HEK293 (cell line): ENCODE measurements around the gene ZNF416.

Experiments used
- CTCF ChIA-PET: fragments of 350-600 bp; formaldehyde crosslinking; extraction: SDS; loops from one replicate; lab custom pipeline; 2021; ENCODE audit warnings: antibody characterized with exemption; lab: Yijun Ruan, JAX
- POLR2A ChIA-PET: fragments of 300-600 bp; formaldehyde crosslinking; extraction: SDS; loops from one replicate; lab custom pipeline; 2020; ENCODE audit warnings: antibody characterized with exemption, inconsistent platforms; lab: Yijun Ruan, JAX
- H3K27ac ChIP-seq: fragments of 200-500 bp; sonication (Bioruptor generic); 2 replicates; pipeline ENCODE4 v1.5.1; 2014; ENCODE audit warnings: low read depth, low read length, control low read depth, inconsistent platforms; ENCODE audit errors: extremely low read depth
- H3K36me3 ChIP-seq, 2 experiments: fragments of 200-500 bp in 1 of 2; sonication (Bioruptor generic) in 1 of 2; 1 replicate in 1 of 2; 2 replicates in 1 of 2; pipeline ENCODE4 v1.5.1; 2014 to 2017; ENCODE audit warnings: inconsistent platforms in 2 of 2, low read length in 2 of 2; ENCODE audit not compliant: control insufficient read depth in 2 of 2, insufficient read depth in 1 of 2
- H3K4me1 ChIP-seq: fragments of 200-500 bp; sonication (Bioruptor generic); 2 replicates; pipeline ENCODE4 v1.5.1; 2014; ENCODE audit warnings: mild to moderate bottlenecking, low read length, inconsistent platforms; ENCODE audit not compliant: control insufficient read depth, insufficient read depth
- H3K4me3 ChIP-seq: 2 replicates; pipeline ENCODE4 v1.5.1; 2011; ENCODE audit warnings: low read depth, mild to moderate bottlenecking, control low read depth, low read length, moderate library complexity
- H3K9me3 ChIP-seq: fragments of 200-500 bp; sonication (Bioruptor generic); 2 replicates; pipeline ENCODE4 v1.5.1; 2014; ENCODE audit warnings: low read depth, low read length, inconsistent platforms; ENCODE audit not compliant: control insufficient read depth, insufficient read depth
- ATF2 ChIP-seq: fragments of 450-650 bp; formaldehyde crosslinking; IDR thresholded peaks from 2 replicates; pipeline ENCODE4 v1.5.1; 2016; ENCODE audit warnings: missing biosample characterization, missing genetic modification characterization, low read depth
- KLF10 ChIP-seq: fragments of 450-650 bp; IDR thresholded peaks from 2 replicates; pipeline ENCODE4 v1.5.1; 2018; ENCODE audit warnings: missing biosample characterization, mild to moderate bottlenecking, missing genetic modification characterization
- SCRT1 ChIP-seq: fragments of 450-650 bp; formaldehyde crosslinking; IDR thresholded peaks from 2 replicates; pipeline ENCODE4 v1.5.1; 2016; ENCODE audit warnings: missing biosample characterization, missing genetic modification characterization, borderline replicate concordance
- SETDB1 ChIP-seq: IDR thresholded peaks from one replicate; pipeline ENCODE4 v1.6.1; 2017; ENCODE audit warnings: mild to moderate bottlenecking, low read length, moderate library complexity, mixed read lengths; ENCODE audit not compliant: insufficient read length
- ZNF114 ChIP-seq: fragments of 450-650 bp; formaldehyde crosslinking; IDR thresholded peaks from 2 replicates; pipeline ENCODE4 v1.5.0; 2017; ENCODE audit warnings: missing biosample characterization, missing genetic modification characterization
- ZNF140 ChIP-seq: fragments of 450-650 bp; formaldehyde crosslinking; IDR thresholded peaks from 2 replicates; pipeline ENCODE4 v1.5.1; 2016; ENCODE audit warnings: missing biosample characterization, missing genetic modification characterization
- ZNF184 ChIP-seq: fragments of 450-650 bp; IDR thresholded peaks from 2 replicates; pipeline ENCODE4 v1.5.1; 2018; ENCODE audit warnings: missing biosample characterization, mild to moderate bottlenecking, missing genetic modification characterization
- ZNF292 ChIP-seq: fragments of 450-650 bp; formaldehyde crosslinking; IDR thresholded peaks from 2 replicates; pipeline ENCODE4 v1.5.1; 2016; ENCODE audit warnings: low read depth, missing biosample characterization, missing genetic modification characterization, borderline replicate concordance
- ZNF341 ChIP-seq: fragments of 450-650 bp; formaldehyde crosslinking; IDR thresholded peaks from 2 replicates; pipeline ENCODE4; 2016; ENCODE audit warnings: low read depth, missing biosample characterization, missing genetic modification characterization
- ZNF416 ChIP-seq: fragments of 450-650 bp; formaldehyde crosslinking; IDR thresholded peaks from 2 replicates; pipeline ENCODE4 v1.5.1; 2016; ENCODE audit warnings: missing biosample characterization, missing genetic modification characterization
- ZNF521 ChIP-seq: fragments of 450-650 bp; formaldehyde crosslinking; IDR thresholded peaks from 2 replicates; pipeline ENCODE4 v1.5.1; 2017; ENCODE audit warnings: missing biosample characterization, mild to moderate bottlenecking, missing genetic modification characterization
- ZNF548 ChIP-seq: fragments of 450-650 bp; formaldehyde crosslinking; IDR thresholded peaks from 2 replicates; pipeline ENCODE4 v1.5.1; 2016; ENCODE audit warnings: missing biosample characterization, missing genetic modification characterization
- ZNF571 ChIP-seq: fragments of 450-650 bp; formaldehyde crosslinking; IDR thresholded peaks from 2 replicates; pipeline ENCODE4 v1.5.0; 2017; ENCODE audit warnings: missing biosample characterization, missing genetic modification characterization
- ZNF585B ChIP-seq: fragments of 450-650 bp; formaldehyde crosslinking; IDR thresholded peaks from 2 replicates; pipeline ENCODE4 v1.5.1; 2016; ENCODE audit warnings: missing biosample characterization, missing genetic modification characterization
- ZNF600 ChIP-seq: fragments of 450-650 bp; formaldehyde crosslinking; IDR thresholded peaks from 2 replicates; pipeline ENCODE4 v1.5.1; 2016; ENCODE audit warnings: missing biosample characterization, missing genetic modification characterization
- ZNF654 ChIP-seq: fragments of 450-650 bp; formaldehyde crosslinking; IDR thresholded peaks from 2 replicates; pipeline ENCODE4 v1.5.1; 2016; ENCODE audit warnings: low read depth, missing biosample characterization, missing genetic modification characterization
- ZNF664 ChIP-seq: fragments of 450-650 bp; formaldehyde crosslinking; IDR thresholded peaks from 2 replicates; pipeline ENCODE4 v1.5.1; 2016; ENCODE audit warnings: missing biosample characterization, missing genetic modification characterization
- ZNF670 ChIP-seq: fragments of 450-650 bp; formaldehyde crosslinking; IDR thresholded peaks from 2 replicates; pipeline ENCODE4 v1.5.1; 2016; ENCODE audit warnings: missing biosample characterization, missing genetic modification characterization, low read depth
- ZNF692 ChIP-seq: fragments of 450-650 bp; formaldehyde crosslinking; IDR thresholded peaks from 2 replicates; pipeline ENCODE4 v1.5.1; 2016; ENCODE audit warnings: missing biosample characterization, missing genetic modification characterization
- ZNF701 ChIP-seq: fragments of 450-650 bp; formaldehyde crosslinking; IDR thresholded peaks from 2 replicates; pipeline ENCODE4 v1.5.1; 2016; ENCODE audit warnings: missing biosample characterization, missing genetic modification characterization
- ZNF768 ChIP-seq: fragments of 450-650 bp; formaldehyde crosslinking; IDR thresholded peaks from 2 replicates; pipeline ENCODE4 v1.5.1; 2018; ENCODE audit warnings: missing biosample characterization, mild to moderate bottlenecking, missing genetic modification characterization
- TF ChIP-seq, protein P1 (sequence below): fragments of 450-650 bp; formaldehyde crosslinking; IDR thresholded peaks from 2 replicates; pipeline ENCODE4 v1.5.1; 2017; ENCODE audit warnings: missing biosample characterization, missing genetic modification characterization
- TF ChIP-seq, protein P2 (sequence below): fragments of 450-650 bp; formaldehyde crosslinking; IDR thresholded peaks from 2 replicates; pipeline ENCODE4 v1.5.1; 2017; ENCODE audit warnings: missing biosample characterization, missing genetic modification characterization
- TF ChIP-seq, protein P3 (sequence below): fragments of 450-650 bp; formaldehyde crosslinking; IDR thresholded peaks from 2 replicates; pipeline ENCODE4 v1.5.1; 2016; ENCODE audit warnings: missing biosample characterization, missing genetic modification characterization, borderline replicate concordance
- TF ChIP-seq, protein P4 (sequence below): fragments of 450-650 bp; formaldehyde crosslinking; IDR thresholded peaks from 2 replicates; pipeline ENCODE4 v1.5.1; 2016; ENCODE audit warnings: missing biosample characterization, missing genetic modification characterization, borderline replicate concordance

ZNF416 gene

DNA sequence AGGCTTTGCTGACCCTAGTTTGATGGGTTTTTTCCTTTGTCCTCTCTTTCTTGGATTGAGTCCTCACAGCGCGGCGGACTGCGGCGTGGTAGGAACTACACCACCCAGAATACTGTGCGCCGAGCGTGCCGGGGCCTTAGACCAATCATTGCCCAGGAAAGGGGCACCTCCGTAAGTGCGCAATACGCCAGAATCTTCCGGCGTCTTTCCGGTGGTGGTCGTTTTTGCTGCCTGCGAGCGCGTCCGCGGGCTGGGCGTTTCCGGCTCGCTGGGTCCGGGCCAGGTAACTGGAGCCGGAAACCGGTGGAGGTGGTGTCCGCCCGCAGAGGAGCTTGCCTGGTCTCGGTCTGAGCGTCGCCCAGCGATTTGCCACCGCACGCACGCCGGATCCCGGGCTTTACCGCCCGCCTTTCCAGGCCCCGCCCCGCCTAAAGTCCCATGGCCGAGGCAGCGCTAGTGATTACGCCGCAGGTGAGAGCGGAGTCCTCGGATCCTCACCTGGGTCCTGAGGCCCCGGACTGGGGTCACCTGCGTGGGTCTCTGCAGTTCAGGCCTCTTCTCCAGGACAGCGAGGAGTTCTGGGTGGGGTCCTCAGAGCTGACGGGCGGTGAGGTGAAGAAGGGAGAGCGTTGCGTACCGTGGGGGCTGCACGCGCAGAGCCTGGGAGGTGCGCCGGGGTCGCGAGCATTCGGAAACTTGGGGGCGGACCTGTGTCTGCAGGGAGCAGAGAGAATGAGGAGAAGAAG, 51.4 kb downstream of the ZNF416 start, which contains the start of gene ZNF549:
Gene ZNF549 (plus strand): TSS at position 221 of the 746 bp plus-strand sequence. CDS start 218 bp downstream, at position 439.
- ChIA-PET POLR2A (interaction anchor here (0.6 to 1.3 kb wide), 5 partner anchors 9 to 389 kb away, joined by 3 to 5 read pairs (median 3); partner anchors contain the start of genes ZNF417, ZNF419, ZNF552 and ZNF773), CTCF (interaction anchor here (1.0 kb wide), 1 partner anchor 50 kb away, joined by 4 read pairs; no protein-coding TSS in a partner anchor)
- Histone ChIP-seq H3K4me1 (no peaks in the 10 kb centered on the region), H3K4me3 (peak within 1 kb of the TSS; percentile 100), H3K36me3 (peaks cover 0 to 22% of the 10 kb centered on the region in 2 experiments; a peak in 1 of 3 replicates), H3K27ac (peak within 1 kb of the TSS; percentile 91), H3K9me3 (no peaks in the 10 kb centered on the region)
- TF ChIP-seq ZNF292 (no peak), ZNF341 (tag by site-specific recombination) (no peak), ZNF701 (tag by site-specific recombination) (no peak), KLF10 (tag by site-specific recombination) (no peak; the same call in 1 of the 2 replicates), ZNF184 (tag by site-specific recombination) (no peak), SETDB1 (no peak), ZNF140 (no peak), ZNF521 (tag by site-specific recombination) (no peak), ZNF114 (no peak), ZNF416 (no peak), ZNF571 (tag by site-specific recombination) (no peak), ZNF585B (no peak), ZNF768 (tag by site-specific recombination) (no peak; the same call in 1 of the 2 replicates), ATF2 (tag by site-specific recombination) (no peak), ZNF692 (peak; percentile 71), ZNF654 (tag by site-specific recombination) (no peak), ZNF664 (no peak), ZNF670 (no peak), ZNF600 (tag by site-specific recombination) (0 out of 2 replicates have a peak, but pooled peaks have one; percentile 36), SCRT1 (no peak), ZNF548 (tag by site-specific recombination) (no peak)
- TF ChIP-seq, protein P1, sequence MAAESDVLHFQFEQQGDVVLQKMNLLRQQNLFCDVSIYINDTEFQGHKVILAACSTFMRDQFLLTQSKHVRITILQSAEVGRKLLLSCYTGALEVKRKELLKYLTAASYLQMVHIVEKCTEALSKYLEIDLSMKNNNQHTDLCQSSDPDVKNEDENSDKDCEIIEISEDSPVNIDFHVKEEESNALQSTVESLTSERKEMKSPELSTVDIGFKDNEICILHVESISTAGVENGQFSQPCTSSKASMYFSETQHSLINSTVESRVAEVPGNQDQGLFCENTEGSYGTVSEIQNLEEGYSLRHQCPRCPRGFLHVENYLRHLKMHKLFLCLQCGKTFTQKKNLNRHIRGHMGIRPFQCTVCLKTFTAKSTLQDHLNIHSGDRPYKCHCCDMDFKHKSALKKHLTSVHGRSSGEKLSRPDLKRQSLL (tag by site-specific recombination): peak; percentile 76
- TF ChIP-seq, protein P2, sequence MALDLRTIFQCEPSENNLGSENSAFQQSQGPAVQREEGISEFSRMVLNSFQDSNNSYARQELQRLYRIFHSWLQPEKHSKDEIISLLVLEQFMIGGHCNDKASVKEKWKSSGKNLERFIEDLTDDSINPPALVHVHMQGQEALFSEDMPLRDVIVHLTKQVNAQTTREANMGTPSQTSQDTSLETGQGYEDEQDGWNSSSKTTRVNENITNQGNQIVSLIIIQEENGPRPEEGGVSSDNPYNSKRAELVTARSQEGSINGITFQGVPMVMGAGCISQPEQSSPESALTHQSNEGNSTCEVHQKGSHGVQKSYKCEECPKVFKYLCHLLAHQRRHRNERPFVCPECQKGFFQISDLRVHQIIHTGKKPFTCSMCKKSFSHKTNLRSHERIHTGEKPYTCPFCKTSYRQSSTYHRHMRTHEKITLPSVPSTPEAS: no peak; the same call in 1 of the 2 replicates
- TF ChIP-seq, protein P3, sequence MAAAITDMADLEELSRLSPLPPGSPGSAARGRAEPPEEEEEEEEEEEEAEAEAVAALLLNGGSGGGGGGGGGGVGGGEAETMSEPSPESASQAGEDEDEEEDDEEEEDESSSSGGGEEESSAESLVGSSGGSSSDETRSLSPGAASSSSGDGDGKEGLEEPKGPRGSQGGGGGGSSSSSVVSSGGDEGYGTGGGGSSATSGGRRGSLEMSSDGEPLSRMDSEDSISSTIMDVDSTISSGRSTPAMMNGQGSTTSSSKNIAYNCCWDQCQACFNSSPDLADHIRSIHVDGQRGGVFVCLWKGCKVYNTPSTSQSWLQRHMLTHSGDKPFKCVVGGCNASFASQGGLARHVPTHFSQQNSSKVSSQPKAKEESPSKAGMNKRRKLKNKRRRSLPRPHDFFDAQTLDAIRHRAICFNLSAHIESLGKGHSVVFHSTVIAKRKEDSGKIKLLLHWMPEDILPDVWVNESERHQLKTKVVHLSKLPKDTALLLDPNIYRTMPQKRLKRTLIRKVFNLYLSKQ: no peak
- TF ChIP-seq, protein P4, sequence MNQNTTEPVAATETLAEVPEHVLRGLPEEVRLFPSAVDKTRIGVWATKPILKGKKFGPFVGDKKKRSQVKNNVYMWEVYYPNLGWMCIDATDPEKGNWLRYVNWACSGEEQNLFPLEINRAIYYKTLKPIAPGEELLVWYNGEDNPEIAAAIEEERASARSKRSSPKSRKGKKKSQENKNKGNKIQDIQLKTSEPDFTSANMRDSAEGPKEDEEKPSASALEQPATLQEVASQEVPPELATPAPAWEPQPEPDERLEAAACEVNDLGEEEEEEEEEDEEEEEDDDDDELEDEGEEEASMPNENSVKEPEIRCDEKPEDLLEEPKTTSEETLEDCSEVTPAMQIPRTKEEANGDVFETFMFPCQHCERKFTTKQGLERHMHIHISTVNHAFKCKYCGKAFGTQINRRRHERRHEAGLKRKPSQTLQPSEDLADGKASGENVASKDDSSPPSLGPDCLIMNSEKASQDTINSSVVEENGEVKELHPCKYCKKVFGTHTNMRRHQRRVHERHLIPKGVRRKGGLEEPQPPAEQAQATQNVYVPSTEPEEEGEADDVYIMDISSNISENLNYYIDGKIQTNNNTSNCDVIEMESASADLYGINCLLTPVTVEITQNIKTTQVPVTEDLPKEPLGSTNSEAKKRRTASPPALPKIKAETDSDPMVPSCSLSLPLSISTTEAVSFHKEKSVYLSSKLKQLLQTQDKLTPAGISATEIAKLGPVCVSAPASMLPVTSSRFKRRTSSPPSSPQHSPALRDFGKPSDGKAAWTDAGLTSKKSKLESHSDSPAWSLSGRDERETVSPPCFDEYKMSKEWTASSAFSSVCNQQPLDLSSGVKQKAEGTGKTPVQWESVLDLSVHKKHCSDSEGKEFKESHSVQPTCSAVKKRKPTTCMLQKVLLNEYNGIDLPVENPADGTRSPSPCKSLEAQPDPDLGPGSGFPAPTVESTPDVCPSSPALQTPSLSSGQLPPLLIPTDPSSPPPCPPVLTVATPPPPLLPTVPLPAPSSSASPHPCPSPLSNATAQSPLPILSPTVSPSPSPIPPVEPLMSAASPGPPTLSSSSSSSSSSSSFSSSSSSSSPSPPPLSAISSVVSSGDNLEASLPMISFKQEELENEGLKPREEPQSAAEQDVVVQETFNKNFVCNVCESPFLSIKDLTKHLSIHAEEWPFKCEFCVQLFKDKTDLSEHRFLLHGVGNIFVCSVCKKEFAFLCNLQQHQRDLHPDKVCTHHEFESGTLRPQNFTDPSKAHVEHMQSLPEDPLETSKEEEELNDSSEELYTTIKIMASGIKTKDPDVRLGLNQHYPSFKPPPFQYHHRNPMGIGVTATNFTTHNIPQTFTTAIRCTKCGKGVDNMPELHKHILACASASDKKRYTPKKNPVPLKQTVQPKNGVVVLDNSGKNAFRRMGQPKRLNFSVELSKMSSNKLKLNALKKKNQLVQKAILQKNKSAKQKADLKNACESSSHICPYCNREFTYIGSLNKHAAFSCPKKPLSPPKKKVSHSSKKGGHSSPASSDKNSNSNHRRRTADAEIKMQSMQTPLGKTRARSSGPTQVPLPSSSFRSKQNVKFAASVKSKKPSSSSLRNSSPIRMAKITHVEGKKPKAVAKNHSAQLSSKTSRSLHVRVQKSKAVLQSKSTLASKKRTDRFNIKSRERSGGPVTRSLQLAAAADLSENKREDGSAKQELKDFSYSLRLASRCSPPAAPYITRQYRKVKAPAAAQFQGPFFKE (tag by site-specific recombination): no peak
